Measurements from ENCODE around the gene TFAP2C. TPM values are rescaled to one million over a fixed set of nuclear protein-coding genes. Genes with fewer than 3 reads are reported as not detected.

Gene TFAP2C
- total RNA-seq, 1 donor from 2014 or later: 92.9 TPM

GRCh38 chr20:56676679-56677078, 47.6 kb downstream of the TFAP2C start:
- Mint-ChIP-seq H3K4me1 (ENCODE audit: unreplicated experiment) (no peaks in the 10 kb centered on the region), H3K4me3 (ENCODE audit: unreplicated experiment) (no peak overlapping the region), H3K36me3 (ENCODE audit: unreplicated experiment) (no peaks in the 10 kb centered on the region), H3K9me3 (ENCODE audit: unreplicated experiment) (no peaks in the 10 kb centered on the region), H3K27me3 (ENCODE audit: unreplicated experiment) (no peaks in the 10 kb centered on the region), H3K27ac (ENCODE audit: unreplicated experiment) (no peak overlapping the region)
- TF ChIP-seq, protein P1, sequence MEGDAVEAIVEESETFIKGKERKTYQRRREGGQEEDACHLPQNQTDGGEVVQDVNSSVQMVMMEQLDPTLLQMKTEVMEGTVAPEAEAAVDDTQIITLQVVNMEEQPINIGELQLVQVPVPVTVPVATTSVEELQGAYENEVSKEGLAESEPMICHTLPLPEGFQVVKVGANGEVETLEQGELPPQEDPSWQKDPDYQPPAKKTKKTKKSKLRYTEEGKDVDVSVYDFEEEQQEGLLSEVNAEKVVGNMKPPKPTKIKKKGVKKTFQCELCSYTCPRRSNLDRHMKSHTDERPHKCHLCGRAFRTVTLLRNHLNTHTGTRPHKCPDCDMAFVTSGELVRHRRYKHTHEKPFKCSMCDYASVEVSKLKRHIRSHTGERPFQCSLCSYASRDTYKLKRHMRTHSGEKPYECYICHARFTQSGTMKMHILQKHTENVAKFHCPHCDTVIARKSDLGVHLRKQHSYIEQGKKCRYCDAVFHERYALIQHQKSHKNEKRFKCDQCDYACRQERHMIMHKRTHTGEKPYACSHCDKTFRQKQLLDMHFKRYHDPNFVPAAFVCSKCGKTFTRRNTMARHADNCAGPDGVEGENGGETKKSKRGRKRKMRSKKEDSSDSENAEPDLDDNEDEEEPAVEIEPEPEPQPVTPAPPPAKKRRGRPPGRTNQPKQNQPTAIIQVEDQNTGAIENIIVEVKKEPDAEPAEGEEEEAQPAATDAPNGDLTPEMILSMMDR (IDR thresholded peaks at IDR 0.05): no peak
- no peak for DNase-seq (ENCODE audit: extremely low spot score, unreplicated experiment)

GRCh38 chr20:56683077-56683865, 54.2 kb downstream of the TFAP2C start:
- DNase-seq (ENCODE audit: extremely low spot score, unreplicated experiment): no peak
- Mint-ChIP-seq H3K36me3 (ENCODE audit: unreplicated experiment) (no peaks in the 10 kb centered on the region), H3K4me1 (ENCODE audit: unreplicated experiment) (peaks cover 5% of the 10 kb centered on the region), H3K27me3 (ENCODE audit: unreplicated experiment) (peaks cover 2% of the 10 kb centered on the region), H3K4me3 (ENCODE audit: unreplicated experiment) (no peak overlapping the region), H3K9me3 (ENCODE audit: unreplicated experiment) (no peaks in the 10 kb centered on the region), H3K27ac (ENCODE audit: unreplicated experiment) (no peak overlapping the region)
- TF ChIP-seq, protein P1 (IDR thresholded peaks at IDR 0.05): no peak

- H3K4me3 Mint-ChIP-seq (ENCODE audit: unreplicated experiment): no peak overlapping the region
- peaks cover 21% of the 10 kb centered on the region for H3K4me1 Mint-ChIP-seq (ENCODE audit: unreplicated experiment)
- H3K36me3 Mint-ChIP-seq (ENCODE audit: unreplicated experiment): no peaks in the 10 kb centered on the region
- DNase-seq (ENCODE audit: extremely low spot score, unreplicated experiment): no peak
- TF ChIP-seq, protein P1 (IDR thresholded peaks at IDR 0.05): no peak
- H3K9me3 Mint-ChIP-seq (ENCODE audit: unreplicated experiment): no peaks in the 10 kb centered on the region
- H3K27me3 Mint-ChIP-seq (ENCODE audit: unreplicated experiment): peaks cover 2% of the 10 kb centered on the region
- no peak overlapping the region for H3K27ac Mint-ChIP-seq (ENCODE audit: unreplicated experiment)
These were observed 56.8 kb downstream of the TFAP2C start for GRCh38 chr20:56685879-56686278.

- Mint-ChIP-seq H3K27ac (ENCODE audit: unreplicated experiment) (no peak overlapping the region), H3K27me3 (ENCODE audit: unreplicated experiment) (peaks cover 2% of the 10 kb centered on the region)
These were observed 58.0 kb downstream of the TFAP2C start for GRCh38 chr20:56687061-56687460.

DNA sequence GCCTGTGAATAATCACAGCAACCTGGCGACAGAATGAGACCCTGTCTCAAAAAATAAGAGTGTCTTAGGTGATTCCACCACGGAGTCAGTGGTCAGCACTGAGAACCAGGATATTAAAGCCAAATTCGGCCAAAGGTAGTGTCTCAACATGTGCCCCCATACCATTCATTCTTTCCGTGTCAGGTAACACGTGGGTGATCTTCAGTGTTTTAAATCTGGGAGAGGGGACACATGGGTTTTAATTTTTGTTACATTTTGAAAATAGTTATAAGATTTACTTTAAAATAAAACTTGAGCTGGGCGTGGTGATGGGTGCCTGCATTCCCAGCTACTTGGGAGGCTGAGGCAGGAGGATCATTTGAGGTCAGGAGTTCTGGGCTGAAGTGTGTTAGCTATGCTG, 59.0 kb downstream of the TFAP2C start:
- Mint-ChIP-seq H3K9me3 (ENCODE audit: unreplicated experiment) (no peaks in the 10 kb centered on the region), H3K36me3 (ENCODE audit: unreplicated experiment) (no peaks in the 10 kb centered on the region), H3K27me3 (ENCODE audit: unreplicated experiment) (no peaks in the 10 kb centered on the region), H3K4me1 (ENCODE audit: unreplicated experiment) (peaks cover 21% of the 10 kb centered on the region), H3K27ac (ENCODE audit: unreplicated experiment) (no peak overlapping the region), H3K4me3 (ENCODE audit: unreplicated experiment) (no peak overlapping the region)
- TF ChIP-seq, protein P1 (IDR thresholded peaks at IDR 0.05): no peak
- DNase-seq (ENCODE audit: extremely low spot score, unreplicated experiment): no peak

More at GRCh38 chr20:56687061-56687460, 58.0 kb downstream of the TFAP2C start:
- Mint-ChIP-seq H3K4me3 (ENCODE audit: unreplicated experiment) (no peak overlapping the region), H3K4me1 (ENCODE audit: unreplicated experiment) (peaks cover 21% of the 10 kb centered on the region), H3K9me3 (ENCODE audit: unreplicated experiment) (no peaks in the 10 kb centered on the region), H3K36me3 (ENCODE audit: unreplicated experiment) (no peaks in the 10 kb centered on the region)
- no peak for DNase-seq (ENCODE audit: extremely low spot score, unreplicated experiment)
- TF ChIP-seq, protein P1 (IDR thresholded peaks at IDR 0.05): no peak

Other genes starting within 250 kb of the TFAP2C start
- 10.4 and 11.7 TPM in 2 replicates for gene AURKA, start 237.1 kb upstream of the TFAP2C start, total RNA-seq
- 36.2 and 38.6 TPM in 2 replicates for gene CSTF1, start 236.7 kb upstream of the TFAP2C start, total RNA-seq
- 0.13 TPM in 1 of 2 replicates, not detected in the other for gene CASS4, start 217.0 kb upstream of the TFAP2C start, total RNA-seq
- gene RTF2, start 160.7 kb upstream of the TFAP2C start, total RNA-seq: 85.8 TPM in 2 replicates
- gene FAM209A, start 104.6 kb upstream of the TFAP2C start, total RNA-seq: 0.42 and 1.0 TPM in 2 replicates
- gene FAM209B, start 96.1 kb upstream of the TFAP2C start, total RNA-seq: 0.55 TPM in 1 of 2 replicates, not detected in the other

All from osteocyte (in vitro differentiated cells).